HL-60 (cell line): ENCODE data around the gene CPSF3.

ENCODE experiments used
- GABPA ChIP-seq: IDR thresholded peaks from 2 replicates; pipeline ENCODE4 v1.6.1; 2012; ENCODE audit warnings: low read depth
- TF ChIP-seq, protein P1 (sequence below): IDR thresholded peaks from one replicate; pipeline ENCODE4 v1.5.1; 2011; ENCODE audit warnings: low read length, control low read depth, inconsistent platforms; ENCODE audit not compliant: insufficient read depth

- TF ChIP-seq, protein P1, sequence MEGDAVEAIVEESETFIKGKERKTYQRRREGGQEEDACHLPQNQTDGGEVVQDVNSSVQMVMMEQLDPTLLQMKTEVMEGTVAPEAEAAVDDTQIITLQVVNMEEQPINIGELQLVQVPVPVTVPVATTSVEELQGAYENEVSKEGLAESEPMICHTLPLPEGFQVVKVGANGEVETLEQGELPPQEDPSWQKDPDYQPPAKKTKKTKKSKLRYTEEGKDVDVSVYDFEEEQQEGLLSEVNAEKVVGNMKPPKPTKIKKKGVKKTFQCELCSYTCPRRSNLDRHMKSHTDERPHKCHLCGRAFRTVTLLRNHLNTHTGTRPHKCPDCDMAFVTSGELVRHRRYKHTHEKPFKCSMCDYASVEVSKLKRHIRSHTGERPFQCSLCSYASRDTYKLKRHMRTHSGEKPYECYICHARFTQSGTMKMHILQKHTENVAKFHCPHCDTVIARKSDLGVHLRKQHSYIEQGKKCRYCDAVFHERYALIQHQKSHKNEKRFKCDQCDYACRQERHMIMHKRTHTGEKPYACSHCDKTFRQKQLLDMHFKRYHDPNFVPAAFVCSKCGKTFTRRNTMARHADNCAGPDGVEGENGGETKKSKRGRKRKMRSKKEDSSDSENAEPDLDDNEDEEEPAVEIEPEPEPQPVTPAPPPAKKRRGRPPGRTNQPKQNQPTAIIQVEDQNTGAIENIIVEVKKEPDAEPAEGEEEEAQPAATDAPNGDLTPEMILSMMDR = no peak
- no peak for TF ChIP-seq GABPA
These were observed 61.1 kb downstream of the CPSF3 start for GRCh38 chr2:9484533-9484932.
